ENCODE results near the gene NBPF26.
"Not testable (repeated sequence)": the region's sequence is repeated elsewhere in the genome, so short reads cannot be mapped to it uniquely, and the experiment has no call there.

The NBPF26 gene

GRCh38 chr1:120844186-120844944 is 120.6 kb downstream of the NBPF26 start:
- Mint-ChIP-seq H3K36me3 (peaks cover 15% of the 10 kb centered on the region), H3K27ac (peak overlapping the region; percentile 100), H3K4me3 (peak overlapping the region; percentile 71)
- not testable (repeated sequence) for H3K9me3 Mint-ChIP-seq, ATAC-seq, H3K4me1 Mint-ChIP-seq
- peak; percentile 68 to 87 for DNase-seq (ENCODE audit: low spot score in 2 of 2)

GRCh38 chr1:120844945-120845330 is 121.2 kb downstream of the NBPF26 start:
- not testable (repeated sequence) for ATAC-seq; H3K4me1 Mint-ChIP-seq; H3K27ac Mint-ChIP-seq; H3K9me3 Mint-ChIP-seq; DNase-seq (ENCODE audit: low spot score in 2 of 2)
- Mint-ChIP-seq H3K4me3 (peak overlapping the region; percentile 71), H3K36me3 (peaks cover 14% of the 10 kb centered on the region)

GRCh38 chr1:120849400-120850286 is 125.9 kb downstream of the NBPF26 start:
- not testable (repeated sequence) for H3K4me1 Mint-ChIP-seq, H3K9me3 Mint-ChIP-seq
- Mint-ChIP-seq H3K4me3 (peak overlapping the region; percentile 68), H3K27ac (peak overlapping the region; percentile 99), H3K36me3 (peaks cover 16% of the 10 kb centered on the region)
- DNase-seq (ENCODE audit: low spot score in 2 of 2) (peak in 1 of 2 donors; percentile 73), ATAC-seq (peak; percentile 59)

GRCh38 chr1:120850287-120850536 is 126.5 kb downstream of the NBPF26 start:
- not testable (repeated sequence) for H3K9me3 Mint-ChIP-seq; H3K4me1 Mint-ChIP-seq; DNase-seq (ENCODE audit: low spot score in 2 of 2); ATAC-seq
- H3K36me3 Mint-ChIP-seq: peaks cover 16% of the 10 kb centered on the region
- peak overlapping the region; percentile 99 for H3K27ac Mint-ChIP-seq
- H3K4me3 Mint-ChIP-seq: peak overlapping the region; percentile 68

- not testable (repeated sequence) for H3K9me3 Mint-ChIP-seq
- ATAC-seq (peak; percentile 88), DNase-seq (ENCODE audit: low spot score in 2 of 2) (peak; percentile 44 to 96)
- Mint-ChIP-seq H3K4me3 (peak overlapping the region; percentile 68), H3K4me1 (peaks cover 12% of the 10 kb centered on the region), H3K27ac (peak overlapping the region; percentile 99), H3K36me3 (peaks cover 16% of the 10 kb centered on the region)
Measured at GRCh38 chr1:120850537-120851421, 127.0 kb downstream of the NBPF26 start.

GRCh38 chr1:120858144-120858543 is 134.4 kb downstream of the NBPF26 start:
- not testable (repeated sequence) for H3K27ac Mint-ChIP-seq; ATAC-seq; DNase-seq (ENCODE audit: low spot score in 2 of 2); H3K36me3 Mint-ChIP-seq; H3K9me3 Mint-ChIP-seq; H3K4me3 Mint-ChIP-seq; H3K4me1 Mint-ChIP-seq

GRCh38 chr1:120859615-120860234 is 136.0 kb downstream of the NBPF26 start:
- DNase-seq (ENCODE audit: low spot score in 2 of 2); H3K36me3 Mint-ChIP-seq: not testable (repeated sequence)
- ATAC-seq: peak; percentile 70

GRCh38 chr1:120878206-120878605 is 154.5 kb downstream of the NBPF26 start:
- not testable (repeated sequence) for H3K9me3 Mint-ChIP-seq; H3K4me1 Mint-ChIP-seq; H3K36me3 Mint-ChIP-seq; H3K4me3 Mint-ChIP-seq; DNase-seq (ENCODE audit: low spot score in 2 of 2); H3K27ac Mint-ChIP-seq; ATAC-seq

More at GRCh38 chr1:120859615-120860234, 136.0 kb downstream of the NBPF26 start:
- H3K27ac Mint-ChIP-seq, H3K4me1 Mint-ChIP-seq, H3K4me3 Mint-ChIP-seq, H3K9me3 Mint-ChIP-seq: not testable (repeated sequence)

- not testable (repeated sequence) for H3K27ac Mint-ChIP-seq; ATAC-seq; H3K4me1 Mint-ChIP-seq; H3K9me3 Mint-ChIP-seq; H3K36me3 Mint-ChIP-seq; H3K4me3 Mint-ChIP-seq; DNase-seq (ENCODE audit: low spot score in 2 of 2)
Measured at GRCh38 chr1:120880056-120880455, 156.3 kb downstream of the NBPF26 start.

GRCh38 chr1:120881934-120882333 is 158.2 kb downstream of the NBPF26 start:
- not testable (repeated sequence) for H3K27ac Mint-ChIP-seq, H3K4me1 Mint-ChIP-seq, ATAC-seq

More at GRCh38 chr1:120881934-120882333, 158.2 kb downstream of the NBPF26 start:
- H3K4me3 Mint-ChIP-seq; H3K36me3 Mint-ChIP-seq; DNase-seq (ENCODE audit: low spot score in 2 of 2); H3K9me3 Mint-ChIP-seq: not testable (repeated sequence)
